ENCODE data around the gene TTBK2.
"Not testable (repeated sequence)": the region's sequence is repeated elsewhere in the genome, so short reads cannot be mapped to it uniquely, and the experiment has no call there.

Gene TTBK2

GRCh38 chr15:42920519-42921341 is at the start of gene TTBK2:
TSS of gene TTBK2 (minus strand) at chr15:42920778. CDS start at chr15:42878617, 42,161 bp downstream.
- no peak for TF ChIP-seq ZNF274 (IDR thresholded peaks at IDR 0.05; ENCODE audit: low read depth, low read length)
- peak within 1 kb of the TSS; percentile 97 for H3K4me3 ChIP-seq (ENCODE audit: low read length)

- no peak for TF ChIP-seq ZNF274 (IDR thresholded peaks at IDR 0.05; ENCODE audit: low read depth, low read length)
- H3K4me3 ChIP-seq (ENCODE audit: low read length), result no peak overlapping the region
These were observed 43.9 kb upstream of the TTBK2 start for GRCh38 chr15:42964476-42964875.

GRCh38 chr15:42955518-42955917 is 34.9 kb upstream of the TTBK2 start:
- no peak for TF ChIP-seq ZNF274 (IDR thresholded peaks at IDR 0.05; ENCODE audit: low read depth, low read length)
- H3K4me3 ChIP-seq (ENCODE audit: low read length), result no peak overlapping the region

GRCh38 chr15:42954291-42954690 is 33.7 kb upstream of the TTBK2 start:
- TF ChIP-seq ZNF274 (IDR thresholded peaks at IDR 0.05; ENCODE audit: low read depth, low read length), result no peak

GRCh38 chr15:42948898-42949297 is 28.3 kb upstream of the TTBK2 start:
- not testable (repeated sequence) for H3K4me3 ChIP-seq (ENCODE audit: low read length)

More at GRCh38 chr15:42954291-42954690, 33.7 kb upstream of the TTBK2 start:
- H3K4me3 ChIP-seq (ENCODE audit: low read length), result no peak overlapping the region

GRCh38 chr15:42940527-42940926 is 19.9 kb upstream of the TTBK2 start:
- H3K4me3 ChIP-seq (ENCODE audit: low read length), result no peak overlapping the region
- TF ChIP-seq ZNF274 (IDR thresholded peaks at IDR 0.05; ENCODE audit: low read depth, low read length), result no peak

- no peak for TF ChIP-seq ZNF274 (IDR thresholded peaks at IDR 0.05; ENCODE audit: low read depth, low read length)
- H3K4me3 ChIP-seq (ENCODE audit: low read length), result no peak overlapping the region
These were observed 19.3 kb upstream of the TTBK2 start for GRCh38 chr15:42939841-42940240.

GRCh38 chr15:42937143-42937542 is 16.6 kb upstream of the TTBK2 start:
- TF ChIP-seq ZNF274 (IDR thresholded peaks at IDR 0.05; ENCODE audit: low read depth, low read length), result no peak

GRCh38 chr15:42933886-42934667 is 13.5 kb upstream of the TTBK2 start:
- TF ChIP-seq ZNF274 (IDR thresholded peaks at IDR 0.05; ENCODE audit: low read depth, low read length), result no peak
- H3K4me3 ChIP-seq (ENCODE audit: low read length), result no peak overlapping the region

More at GRCh38 chr15:42937143-42937542, 16.6 kb upstream of the TTBK2 start:
- no peak overlapping the region for H3K4me3 ChIP-seq (ENCODE audit: low read length)

GRCh38 chr15:42932833-42933515 is 12.4 kb upstream of the TTBK2 start:
- H3K4me3 ChIP-seq (ENCODE audit: low read length), result no peak overlapping the region
- TF ChIP-seq ZNF274 (IDR thresholded peaks at IDR 0.05; ENCODE audit: low read depth, low read length), result no peak

GRCh38 chr15:42931702-42932486 is 11.3 kb upstream of the TTBK2 start:
- no peak for TF ChIP-seq ZNF274 (IDR thresholded peaks at IDR 0.05; ENCODE audit: low read depth, low read length)
- H3K4me3 ChIP-seq (ENCODE audit: low read length), result no peak overlapping the region

- TF ChIP-seq ZNF274 (IDR thresholded peaks at IDR 0.05; ENCODE audit: low read depth, low read length), result no peak
- no peak overlapping the region for H3K4me3 ChIP-seq (ENCODE audit: low read length)
These were observed 8.8 kb upstream of the TTBK2 start for GRCh38 chr15:42929306-42929848.

GRCh38 chr15:42921342-42921731 is 759 bp upstream of the TTBK2 start:
- H3K4me3 ChIP-seq (ENCODE audit: low read length), result peak overlapping the region; percentile 72; the same call in 1 of the 2 replicates
- no peak for TF ChIP-seq ZNF274 (IDR thresholded peaks at IDR 0.05; ENCODE audit: low read depth, low read length)

Data from GM08714 (cell line).